ENCODE data around the gene LRMDA.

The LRMDA gene

GRCh38 chr10:76358743-76359395 lies 927.4 kb downstream of the LRMDA start (continued):
- TF ChIP-seq ZNF324 (tag by site-specific recombination; IDR thresholded peaks at IDR 0.05): no peak
- no peak for TF ChIP-seq ZNF600 (tag by site-specific recombination; IDR thresholded peaks at IDR 0.05)
- TF ChIP-seq ZNF362 (tag by site-specific recombination; IDR thresholded peaks at IDR 0.05): no peak
- TF ChIP-seq ZFP3 (tag by site-specific recombination; IDR thresholded peaks at IDR 0.05; ENCODE audit: low read depth): no peak
- TF ChIP-seq YY2 (tag by site-specific recombination; IDR thresholded peaks at IDR 0.05): no peak

GRCh38 chr10:76375761-76376160 lies 944.3 kb downstream of the LRMDA start:
- TF ChIP-seq HOXA7 (CRISPR knock-in tag; IDR thresholded peaks at IDR 0.05; ENCODE audit: borderline replicate concordance) (no peak), ZNF37A (tag by site-specific recombination; IDR thresholded peaks at IDR 0.05) (no peak)
- Histone ChIP-seq H3K4me3 (ENCODE audit: low read depth, low read length) (no peak overlapping the region), H3K9me3 (ENCODE audit: control insufficient read depth, insufficient read depth, low read depth, low read length) (no peaks in the 10 kb centered on the region), H3K4me1 (ENCODE audit: control insufficient read depth, insufficient read depth, low read length) (no peaks in the 10 kb centered on the region), H3K36me3 (ENCODE audit: control insufficient read depth in 2 of 2, insufficient read depth in 1 of 2, low read length in 2 of 2) (no peaks in the 10 kb centered on the region), H3K27ac (ENCODE audit: extremely low read depth, low read depth, low read length) (no peak overlapping the region)
- POLR2A ChIA-PET: no interaction called here
- CTCF ChIA-PET: interaction anchor here (0.6 kb wide), 1 partner anchor 263 kb away, joined by 3 read pairs; no protein-coding TSS in a partner anchor

- ChIA-PET CTCF (no interaction called here), POLR2A (no interaction called here)
These were observed 951.0 kb downstream of the LRMDA start for GRCh38 chr10:76382381-76382851.

More at GRCh38 chr10:76382381-76382851, 951.0 kb downstream of the LRMDA start:
- Histone ChIP-seq H3K4me1 (ENCODE audit: control insufficient read depth, insufficient read depth, low read length) (no peaks in the 10 kb centered on the region), H3K27ac (ENCODE audit: extremely low read depth, low read depth, low read length) (no peak overlapping the region), H3K4me3 (ENCODE audit: low read depth, low read length) (no peak overlapping the region), H3K36me3 (ENCODE audit: control insufficient read depth in 2 of 2, insufficient read depth in 1 of 2, low read length in 2 of 2) (no peaks in the 10 kb centered on the region), H3K9me3 (ENCODE audit: control insufficient read depth, insufficient read depth, low read depth, low read length) (no peaks in the 10 kb centered on the region)
- TF ChIP-seq ZSCAN30 (tag by site-specific recombination; IDR thresholded peaks at IDR 0.05) (no peak), ZNF16 (tag by site-specific recombination; IDR thresholded peaks at IDR 0.05; ENCODE audit: low read depth) (no peak), YY1 (tag by site-specific recombination; IDR thresholded peaks at IDR 0.05) (no peak), ZNF768 (tag by site-specific recombination; IDR thresholded peaks at IDR 0.05) (no peak), SALL2 (tag by site-specific recombination; IDR thresholded peaks at IDR 0.05; ENCODE audit: borderline replicate concordance) (no peak), ZNF561 (tag by site-specific recombination; IDR thresholded peaks at IDR 0.05; ENCODE audit: borderline replicate concordance) (no peak), ATF2 (tag by site-specific recombination; IDR thresholded peaks at IDR 0.05; ENCODE audit: low read depth) (no peak), SCRT1 (tag by site-specific recombination; IDR thresholded peaks at IDR 0.05; ENCODE audit: borderline replicate concordance) (no peak), PRDM2 (tag by site-specific recombination; IDR thresholded peaks at IDR 0.05; ENCODE audit: borderline replicate concordance) (no peak), ZNF10 (tag by site-specific recombination; IDR thresholded peaks at IDR 0.05) (no peak)
